Tibial nerve (tissue), 4 donors: ENCODE data around the gene RND2. TPM values are rescaled to one million over a fixed set of nuclear protein-coding genes. Genes with fewer than 3 reads are reported as not detected.

Experiments
- DNase-seq, 2 donors: peaks; one replicate each; pipeline ENCODE4 v3.0.0-alpha.2; 2019; ENCODE audit warnings: low spot score in 2 of 2
- H3K27ac ChIP-seq, 4 donors: fragments of 200-600 bp; sonication (generic) in 3 of 4; one replicate each; pipeline ENCODE4 v1.5.1; 2017 to 2019; ENCODE audit warnings: mild to moderate bottlenecking in 1 of 4
- H3K27me3 ChIP-seq, 2 donors: fragments of 200-600 bp; sonication (generic) in 1 of 2; one replicate each; pipeline versions ENCODE4 v1.5.1 to v1.6.0; 2017 to 2019
- H3K36me3 ChIP-seq, 3 donors: fragments of 200-600 bp; sonication (generic); one replicate each; pipeline ENCODE4 v1.5.1; 2018 to 2019
- H3K4me1 ChIP-seq, 4 donors: fragments of 200-600 bp; sonication (generic) in 3 of 4; one replicate each; pipeline ENCODE4 v1.5.1; 2017 to 2019
- H3K4me3 ChIP-seq, 4 donors: fragments of 200-600 bp; sonication (generic) in 3 of 4; one replicate each; pipeline ENCODE4 v1.5.1; 2017 to 2019; ENCODE audit warnings: mild to moderate bottlenecking in 1 of 4, moderate library complexity in 1 of 4
- H3K9me3 ChIP-seq, 4 donors: fragments of 200-600 bp; sonication (generic) in 3 of 4; one replicate each; pipeline ENCODE4 v1.5.1; 2017 to 2019
- CTCF ChIP-seq, 5 experiments: fragments of 200-600 bp in 3 of 5; fragments of 450-650 bp in 2 of 5; sonication (generic) in 3 of 5; IDR thresholded peaks; one replicate each; pipeline ENCODE4 v1.5.1; 2016 to 2019; ENCODE audit warnings: antibody characterized with exemption in 5 of 5, mild to moderate bottlenecking in 3 of 5, moderate library complexity in 2 of 5
- EP300 ChIP-seq, 2 donors: sonication (generic); formaldehyde crosslinking; IDR thresholded peaks; one replicate each; pipeline ENCODE4 v1.6.1; 2017; ENCODE audit warnings: antibody characterized with exemption in 2 of 2, mild to moderate bottlenecking in 1 of 2
- POLR2A ChIP-seq, 2 donors: fragments of 450-650 bp; IDR thresholded peaks; one replicate each; pipeline ENCODE4 v1.6.1; 2017; ENCODE audit warnings: antibody characterized with exemption in 2 of 2, mild to moderate bottlenecking in 2 of 2, moderate library complexity in 2 of 2
- WGBS, 2 donors: methylation state at CpG; one replicate each; pipeline ENCODE4 v1.1.5; 2018; 5-methylcytosine and 5-hydroxymethylcytosine counted together
- total RNA-seq, 4 donors: library from RNA; depleted of rRNA; stranded (reverse); fragments of >200 nt; gene quantifications; one replicate each; pipeline ENCODE4 v1.1.0, GENCODE V29; 2016

RND2 gene
- total RNA-seq, 4 donors from 2014 or later = 0.59 to 2.6 (median 1.9) TPM

GRCh38 chr17:43011728-43012472 lies 13.1 kb upstream of the RND2 start:
- H3K27ac ChIP-seq = peak overlapping the region; percentile 48 to 88 (median 68)
- H3K36me3 ChIP-seq = peaks cover 0 to 43% (median 0%) of the 10 kb centered on the region in 3 donors
- no peak for TF ChIP-seq POLR2A (IDR thresholded peaks at IDR 0.05)
- TF ChIP-seq CTCF (IDR thresholded peaks at IDR 0.05) = no peak
- peak in 1 of 2 donors; percentile 8 for TF ChIP-seq EP300 (IDR thresholded peaks at IDR 0.05)
- DNase-seq = no peak
- H3K9me3 ChIP-seq = no peaks in the 10 kb centered on the region
- peaks cover 0 to 94% (median 48%) of the 10 kb centered on the region in 4 donors for H3K4me1 ChIP-seq
- WGBS, 2 donors = 51 to 56% methylated on average over 15 of the region's 15 CpGs
- no peaks in the 10 kb centered on the region for H3K27me3 ChIP-seq
- H3K4me3 ChIP-seq = no peak overlapping the region

- H3K27ac ChIP-seq = peak overlapping the region in 3 of 4 donors; percentile 70 to 88 (median 76)
- DNase-seq = no peak
- H3K27me3 ChIP-seq = no peaks in the 10 kb centered on the region
- WGBS, 2 donors = 74 to 89% methylated on average over 7 to 8 of the region's 8 CpGs
- H3K9me3 ChIP-seq = no peaks in the 10 kb centered on the region
- H3K4me1 ChIP-seq = peaks cover 0 to 91% (median 44%) of the 10 kb centered on the region in 4 donors
- TF ChIP-seq CTCF (IDR thresholded peaks at IDR 0.05) (no peak), EP300 (IDR thresholded peaks at IDR 0.05) (no peak), POLR2A (IDR thresholded peaks at IDR 0.05) (no peak)
- no peak overlapping the region for H3K4me3 ChIP-seq
- H3K36me3 ChIP-seq = peaks cover 0 to 55% (median 0%) of the 10 kb centered on the region in 3 donors
These were observed 11.7 kb upstream of the RND2 start for GRCh38 chr17:43013296-43013695.

GRCh38 chr17:43014020-43014648 lies 10.9 kb upstream of the RND2 start:
- Histone ChIP-seq H3K27me3 (no peaks in the 10 kb centered on the region), H3K36me3 (peaks cover 0 to 59% (median 0%) of the 10 kb centered on the region in 3 donors), H3K4me1 (peaks cover 0 to 94% (median 44%) of the 10 kb centered on the region in 4 donors), H3K9me3 (no peaks in the 10 kb centered on the region), H3K4me3 (no peak overlapping the region), H3K27ac (peak overlapping the region; percentile 49 to 88 (median 73))
- DNase-seq = no peak
- TF ChIP-seq CTCF (IDR thresholded peaks at IDR 0.05) = no peak
- TF ChIP-seq POLR2A (IDR thresholded peaks at IDR 0.05) = no peak
- no peak for TF ChIP-seq EP300 (IDR thresholded peaks at IDR 0.05)
- 68 to 74% methylated on average over 11 to 12 of the region's 12 CpGs for WGBS, 2 donors

GRCh38 chr17:43014649-43015542 lies 10.1 kb upstream of the RND2 start:
- Histone ChIP-seq H3K4me3 (no peak overlapping the region), H3K27me3 (no peaks in the 10 kb centered on the region), H3K9me3 (no peaks in the 10 kb centered on the region), H3K36me3 (peaks cover 0 to 59% (median 0%) of the 10 kb centered on the region in 3 donors), H3K4me1 (peaks cover 0 to 94% (median 51%) of the 10 kb centered on the region in 4 donors), H3K27ac (peak overlapping the region; percentile 49 to 88 (median 73))
- DNase-seq = no peak
- WGBS, 2 donors = 59 to 67% methylated on average over 8 of the region's 8 CpGs
- TF ChIP-seq CTCF (IDR thresholded peaks at IDR 0.05) (no peak), POLR2A (IDR thresholded peaks at IDR 0.05) (no peak), EP300 (IDR thresholded peaks at IDR 0.05) (no peak)
